ENCODE results near the gene ADGRG3.

DNA sequence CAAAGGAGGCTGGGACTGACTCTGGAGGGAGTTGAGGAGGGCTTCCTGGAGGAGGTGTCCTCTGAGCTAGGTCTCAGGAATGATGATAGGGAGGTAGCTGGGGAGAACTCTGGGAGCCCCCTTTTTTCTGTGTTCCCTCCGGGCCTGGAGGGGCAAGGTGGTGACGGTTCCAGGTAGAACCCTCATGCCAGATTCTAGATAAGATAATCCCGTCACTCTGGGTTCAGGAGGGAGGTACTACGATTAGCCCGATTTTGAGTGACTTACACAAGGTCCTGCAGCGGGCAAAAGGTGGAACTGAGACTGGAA lies 18.7 kb upstream of the ADGRG3 start:
- TF ChIP-seq ZNF274 (IDR thresholded peaks at IDR 0.05; ENCODE audit: borderline replicate concordance, extremely low read depth, low read length) (no peak), POLR2A (IDR thresholded peaks at IDR 0.05; ENCODE audit: control extremely low read depth in 1 of 2, low read depth in 2 of 2, low read length in 2 of 2) (no peak), HDAC2 (IDR thresholded peaks at IDR 0.05; ENCODE audit: borderline replicate concordance in 1 of 2, low read depth in 2 of 2, low read length in 2 of 2) (no peak), EP300 (IDR thresholded peaks at IDR 0.05; ENCODE audit: borderline replicate concordance in 1 of 2, low read depth in 2 of 2, low read length in 2 of 2) (no peak), SUZ12 (IDR thresholded peaks at IDR 0.05; ENCODE audit: low read length) (no peak), FOSL1 (IDR thresholded peaks at IDR 0.05; ENCODE audit: insufficient read depth, low read depth, low read length) (no peak)
- TF ChIP-seq, protein P1, sequence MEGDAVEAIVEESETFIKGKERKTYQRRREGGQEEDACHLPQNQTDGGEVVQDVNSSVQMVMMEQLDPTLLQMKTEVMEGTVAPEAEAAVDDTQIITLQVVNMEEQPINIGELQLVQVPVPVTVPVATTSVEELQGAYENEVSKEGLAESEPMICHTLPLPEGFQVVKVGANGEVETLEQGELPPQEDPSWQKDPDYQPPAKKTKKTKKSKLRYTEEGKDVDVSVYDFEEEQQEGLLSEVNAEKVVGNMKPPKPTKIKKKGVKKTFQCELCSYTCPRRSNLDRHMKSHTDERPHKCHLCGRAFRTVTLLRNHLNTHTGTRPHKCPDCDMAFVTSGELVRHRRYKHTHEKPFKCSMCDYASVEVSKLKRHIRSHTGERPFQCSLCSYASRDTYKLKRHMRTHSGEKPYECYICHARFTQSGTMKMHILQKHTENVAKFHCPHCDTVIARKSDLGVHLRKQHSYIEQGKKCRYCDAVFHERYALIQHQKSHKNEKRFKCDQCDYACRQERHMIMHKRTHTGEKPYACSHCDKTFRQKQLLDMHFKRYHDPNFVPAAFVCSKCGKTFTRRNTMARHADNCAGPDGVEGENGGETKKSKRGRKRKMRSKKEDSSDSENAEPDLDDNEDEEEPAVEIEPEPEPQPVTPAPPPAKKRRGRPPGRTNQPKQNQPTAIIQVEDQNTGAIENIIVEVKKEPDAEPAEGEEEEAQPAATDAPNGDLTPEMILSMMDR (IDR thresholded peaks at IDR 0.05; ENCODE audit: control extremely low read depth in 1 of 3, insufficient read depth in 1 of 3, low read depth in 1 of 3, low read length in 3 of 3), result no peak
